HG03135 (cell line): Measurements from ENCODE around the gene CYLD.

Experiments
- ATAC-seq: cut with Tn5 transposase; IDR thresholded peaks from one replicate; pipeline ENCODE4 v1.9.1; 2021; ENCODE audit warnings: mild to moderate bottlenecking, moderate library complexity; ENCODE audit not compliant: unreplicated experiment

CYLD gene

GRCh38 chr16:50741781-50742575, at the start of gene CYLD:
Gene CYLD, plus strand, starts transcription at chr16:50742086. Its CDS starts 7,613 bp downstream, at chr16:50749699.
- peak; percentile 92 for ATAC-seq

GRCh38 chr16:50692644-50692998, 49.3 kb upstream of the CYLD start:
- no peak for ATAC-seq

GRCh38 chr16:50692999-50693781, 48.7 kb upstream of the CYLD start, which contains the start of gene NOD2:
Gene NOD2, plus strand, starts transcription at chr16:50693606. Its CDS starts 5,890 bp downstream, at chr16:50699496.
- no peak for ATAC-seq

GRCh38 chr16:50694206-50694605, 47.7 kb upstream of the CYLD start:
- no peak for ATAC-seq

- ATAC-seq: no peak
Observed at GRCh38 chr16:50695017-50696000, 46.6 kb upstream of the CYLD start.

GRCh38 chr16:50696126-50696525, 45.8 kb upstream of the CYLD start:
- ATAC-seq: peak; percentile 21

GRCh38 chr16:50696575-50697420, 45.1 kb upstream of the CYLD start:
- ATAC-seq: peak; percentile 59

- ATAC-seq: no peak
Observed at GRCh38 chr16:50697421-50697715, 44.5 kb upstream of the CYLD start.

GRCh38 chr16:50697881-50698767, 43.8 kb upstream of the CYLD start:
- ATAC-seq: peak; percentile 31

GRCh38 chr16:50699326-50700159, 42.3 kb upstream of the CYLD start:
- ATAC-seq: no peak

- ATAC-seq: no peak
Observed at GRCh38 chr16:50702725-50703124, 39.2 kb upstream of the CYLD start.

GRCh38 chr16:50704245-50704644, 37.6 kb upstream of the CYLD start:
- no peak for ATAC-seq

GRCh38 chr16:50705436-50706110, 36.3 kb upstream of the CYLD start:
- no peak for ATAC-seq

- no peak for ATAC-seq
Observed at GRCh38 chr16:50706250-50706649, 35.6 kb upstream of the CYLD start.

- no peak for ATAC-seq
Observed at GRCh38 chr16:50708373-50709060, 33.4 kb upstream of the CYLD start.

- no peak for ATAC-seq
Observed at GRCh38 chr16:50709061-50709684, 32.7 kb upstream of the CYLD start.

GRCh38 chr16:50709980-50710379, 31.9 kb upstream of the CYLD start:
- ATAC-seq: no peak
